ENCODE data around the gene BAZ1B.
"Not testable (repeated sequence)": the region's sequence is repeated elsewhere in the genome, so short reads cannot be mapped to it uniquely, and the experiment has no call there.

BAZ1B gene

GRCh38 chr7:73442222-73442902 lies 79.7 kb downstream of the BAZ1B start:
- no peak for DNase-seq

GRCh38 chr7:73439410-73439704 lies 82.7 kb downstream of the BAZ1B start:
- DNase-seq = no peak

GRCh38 chr7:73438547-73439409 lies 83.3 kb downstream of the BAZ1B start:
- DNase-seq = no peak

DNA sequence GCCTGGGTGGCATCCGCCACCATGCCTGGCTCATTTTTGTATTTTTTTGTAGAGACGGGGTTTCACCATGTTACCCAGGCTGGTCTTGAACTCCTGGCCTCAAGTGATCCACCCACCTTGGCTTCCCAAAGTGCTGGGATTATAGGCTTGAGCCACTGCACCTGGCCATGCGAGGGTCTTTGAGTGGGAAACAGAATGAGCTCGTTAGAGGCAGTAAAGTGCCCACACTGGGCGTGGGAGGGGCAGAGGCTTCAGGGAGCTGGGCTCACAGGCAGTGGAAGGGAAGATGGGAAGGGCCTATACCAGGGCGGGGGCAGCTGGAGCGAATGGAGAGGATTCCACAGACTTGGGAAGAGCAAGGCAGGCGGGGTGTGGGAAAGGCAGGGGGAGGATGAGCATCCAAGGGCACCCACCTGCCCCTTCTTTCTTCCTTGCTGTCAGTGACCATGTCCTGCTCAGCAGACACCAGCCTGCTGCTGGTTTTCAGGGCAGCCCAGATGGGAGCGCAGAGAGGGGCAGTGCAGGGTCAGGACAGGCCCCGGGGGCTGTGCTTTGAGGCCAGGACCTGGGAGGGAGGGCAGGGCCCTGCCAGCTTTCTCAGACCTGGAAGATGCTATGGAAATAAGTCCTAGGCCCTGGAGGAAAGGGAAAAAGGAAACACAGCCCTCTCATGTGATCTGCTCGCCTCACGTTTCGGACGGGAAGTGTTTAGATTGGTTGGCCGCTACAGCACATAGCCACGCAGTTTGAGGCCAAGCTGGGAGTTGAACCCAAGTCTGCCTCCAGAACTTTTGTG lies 84.3 kb downstream of the BAZ1B start:
- DNase-seq = no peak

DNA sequence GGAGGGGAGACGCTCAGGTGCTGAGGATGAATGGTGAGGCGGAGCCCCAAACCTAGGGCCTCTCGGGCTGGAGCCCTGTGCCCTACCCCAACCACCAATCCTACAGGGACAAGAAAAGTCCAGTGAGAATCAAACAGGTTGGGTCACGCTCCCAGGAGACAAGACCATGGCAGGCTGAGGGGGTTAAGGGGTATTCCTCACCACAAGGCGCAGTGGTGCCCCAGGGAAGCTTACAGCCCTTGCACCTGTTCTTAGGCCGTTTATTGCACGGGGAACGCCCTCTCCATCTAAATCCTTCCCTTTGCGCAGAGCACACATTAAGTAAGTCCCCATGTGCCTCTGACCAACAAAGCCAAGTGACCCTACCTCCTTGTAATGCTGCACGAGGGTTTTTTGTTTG lies 85.0 kb downstream of the BAZ1B start:
- no peak for DNase-seq

- DNase-seq = no peak
These were observed 85.8 kb downstream of the BAZ1B start for GRCh38 chr7:73436031-73436929.

GRCh38 chr7:73435471-73436009 lies 86.6 kb downstream of the BAZ1B start:
- DNase-seq = no peak

DNA sequence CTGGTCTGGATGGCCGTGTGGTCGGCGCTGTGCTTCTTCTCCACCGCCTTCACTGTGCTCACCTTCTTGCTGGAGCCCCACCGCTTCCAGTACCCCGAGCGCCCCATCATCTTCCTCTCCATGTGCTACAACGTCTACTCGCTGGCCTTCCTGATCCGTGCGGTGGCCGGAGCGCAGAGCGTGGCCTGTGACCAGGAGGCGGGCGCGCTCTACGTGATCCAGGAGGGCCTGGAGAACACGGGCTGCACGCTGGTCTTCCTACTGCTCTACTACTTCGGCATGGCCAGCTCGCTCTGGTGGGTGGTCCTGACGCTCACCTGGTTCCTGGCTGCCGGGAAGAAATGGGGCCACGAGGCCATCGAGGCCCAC lies 87.4 kb downstream of the BAZ1B start:
- no peak for DNase-seq

GRCh38 chr7:73433924-73434700 lies 88.0 kb downstream of the BAZ1B start:
- no peak for DNase-seq

GRCh38 chr7:73432676-73433075 lies 89.4 kb downstream of the BAZ1B start:
- no peak for DNase-seq

DNA sequence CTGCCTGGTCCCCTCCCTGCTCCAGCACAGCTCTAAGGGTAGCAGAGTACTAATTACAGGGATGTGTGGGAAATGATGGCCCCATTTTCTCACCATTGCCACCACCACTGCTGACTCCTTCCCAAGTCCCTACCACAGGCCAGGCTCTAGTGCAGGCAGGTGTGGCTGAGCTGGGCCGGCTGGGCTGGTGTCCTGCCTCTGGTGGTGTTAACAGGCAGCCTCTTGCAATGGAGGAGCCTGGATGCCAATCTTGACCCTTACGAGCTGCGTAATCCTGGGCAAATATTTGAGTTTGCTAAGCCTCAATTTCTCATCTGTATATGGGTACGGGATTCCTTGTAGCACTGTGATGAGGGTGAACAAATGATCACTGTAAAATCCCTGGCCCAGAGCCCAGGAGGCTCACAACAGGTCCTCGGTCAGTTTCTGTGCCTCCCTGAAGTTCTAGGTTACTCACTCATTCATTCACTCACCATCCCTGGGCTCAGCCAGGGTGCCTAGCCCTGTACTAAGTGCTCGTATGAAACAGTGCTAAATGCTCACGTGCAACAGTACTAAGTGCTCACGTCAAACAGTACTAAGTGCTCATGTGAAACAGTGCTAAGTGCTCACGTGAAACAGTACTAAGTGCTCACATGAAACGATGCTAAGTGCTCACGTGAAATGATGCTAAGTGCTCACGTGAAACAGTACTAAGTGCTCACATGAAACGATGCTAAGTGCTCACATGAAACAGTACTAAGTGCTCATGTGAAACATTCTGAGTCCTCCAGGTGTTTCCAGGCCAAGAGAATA lies 90.9 kb downstream of the BAZ1B start:
- DNase-seq = no peak

- not testable (repeated sequence) for DNase-seq
These were observed 91.6 kb downstream of the BAZ1B start for GRCh38 chr7:73430540-73430939.

GRCh38 chr7:73429622-73430505 lies 92.2 kb downstream of the BAZ1B start:
- DNase-seq = no peak

DNA sequence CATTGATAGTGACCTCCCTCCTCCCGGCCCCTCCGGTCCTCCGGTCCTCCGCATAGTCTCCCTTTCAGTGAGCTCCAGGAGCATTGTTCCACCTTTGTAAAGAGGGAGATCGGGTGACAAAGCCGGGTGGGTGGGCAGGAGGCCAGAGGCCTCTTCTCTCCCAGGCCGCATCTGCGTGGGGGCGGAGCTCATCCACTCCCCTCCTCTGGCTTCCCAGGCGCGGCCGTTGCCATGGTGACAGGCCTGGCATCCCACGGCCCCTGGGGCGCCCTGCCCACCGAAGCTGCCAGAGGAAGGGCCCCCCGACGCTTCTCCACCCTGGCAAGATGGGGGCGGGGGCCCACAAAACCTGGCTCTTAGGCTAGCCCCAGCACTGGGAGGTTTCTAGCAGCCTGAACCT lies 92.9 kb downstream of the BAZ1B start:
- DNase-seq = no peak

DNA sequence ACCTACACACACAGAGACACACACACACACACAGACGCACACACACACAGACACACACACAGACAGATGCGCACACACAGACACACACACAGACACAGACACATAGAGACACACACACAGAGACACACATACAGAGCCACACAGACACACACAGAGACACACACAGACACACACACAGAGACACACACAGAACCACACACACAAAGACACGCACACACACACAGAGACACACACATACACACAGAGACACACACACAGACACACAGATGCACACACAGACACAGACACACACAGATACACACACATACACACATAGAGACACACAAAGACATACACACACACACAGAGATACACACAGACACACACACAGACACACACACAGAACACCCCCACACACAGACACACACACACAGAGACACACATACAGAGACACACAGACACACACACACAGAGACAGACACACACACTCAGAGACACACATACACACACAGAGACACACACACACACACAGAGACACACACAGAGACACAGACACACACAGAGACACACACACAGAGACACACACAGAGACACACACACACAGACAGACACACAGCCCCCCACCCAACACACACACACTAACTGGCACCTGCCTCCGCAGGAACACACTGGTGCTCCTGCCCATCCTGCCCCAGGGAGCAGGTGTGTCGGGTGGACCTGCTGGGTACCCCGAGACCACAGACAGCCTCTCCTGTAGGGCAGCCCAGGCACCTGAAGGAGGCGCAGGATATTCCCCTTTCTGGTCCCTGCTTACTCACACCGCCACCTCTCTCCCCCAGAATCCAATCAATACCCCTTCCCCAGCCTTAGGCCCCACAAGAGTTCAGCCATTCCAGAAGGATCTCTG lies 93.9 kb downstream of the BAZ1B start:
- no peak for DNase-seq

DNA sequence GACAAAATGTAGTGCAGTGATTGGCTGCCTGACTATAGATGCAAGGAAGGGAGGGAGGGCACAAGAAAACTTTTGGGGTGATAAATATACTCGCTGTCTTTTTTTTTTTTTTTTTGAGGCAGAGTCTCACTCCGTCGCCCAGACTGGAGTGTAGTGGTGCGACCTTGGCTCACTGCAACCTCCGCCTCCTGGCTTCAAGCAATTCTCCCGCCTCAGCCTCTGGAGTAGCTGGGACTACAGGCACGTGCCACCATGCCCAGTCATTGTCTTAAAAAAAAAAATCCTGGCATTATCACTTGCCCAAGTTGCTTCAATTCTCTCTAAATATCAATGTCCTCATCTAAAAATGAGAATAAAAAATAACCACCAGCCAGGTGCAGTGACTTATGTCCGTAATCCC lies 96.1 kb downstream of the BAZ1B start:
- no peak for DNase-seq

DNA sequence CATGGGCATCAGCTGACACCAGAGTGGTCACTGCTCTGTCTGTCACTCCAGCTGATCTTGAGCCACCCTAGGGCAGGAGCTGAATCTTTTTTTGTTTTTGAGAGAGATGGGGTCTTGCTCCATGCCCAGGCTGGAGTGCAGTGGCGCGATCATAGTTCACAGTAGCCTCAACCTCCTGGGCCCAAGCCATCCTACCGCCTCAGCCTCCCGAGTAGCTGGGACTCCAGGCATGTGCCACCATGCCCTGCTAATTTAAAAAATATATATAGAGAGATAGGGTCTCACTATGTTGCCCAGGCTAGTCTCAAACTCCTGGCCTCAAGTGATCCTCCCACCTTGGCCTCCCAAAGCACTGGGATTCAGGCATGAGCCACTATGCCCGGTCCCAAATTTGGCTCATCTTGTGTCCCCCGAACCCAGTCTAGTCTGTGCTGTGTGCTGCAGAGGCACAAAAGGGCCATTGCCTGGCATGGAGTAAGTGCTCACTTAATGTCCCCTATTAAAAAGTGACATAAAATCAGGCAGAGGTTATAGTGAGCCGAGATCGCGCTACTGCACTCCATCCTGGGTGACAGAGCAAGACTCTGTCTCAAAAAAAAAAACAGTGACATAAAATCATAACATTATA lies 96.6 kb downstream of the BAZ1B start:
- DNase-seq = no peak

- DNase-seq = no peak
These were observed 97.6 kb downstream of the BAZ1B start for GRCh38 chr7:73424489-73424885.

All from activated CD4-positive, alpha-beta T cell treated with anti-CD3 and anti-CD28 coated beads, Interleukin-2, amount 50 U/mL, for 1 hour (primary cell).